Uterus (tissue), 4 donors: Measurements from ENCODE around the gene PIM2. TPM values are rescaled to one million over a fixed set of nuclear protein-coding genes. Genes with fewer than 3 reads are reported as not detected.

Experiments
- DNase-seq, 2 donors: peaks; one replicate each; pipeline ENCODE4 v3.0.0-alpha.2; 2019 to 2020
- H3K27ac ChIP-seq, 2 donors: fragments of 200-600 bp; sonication (generic); 1 replicate in 1 of 2; 2 replicates in 1 of 2; pipeline ENCODE4 v1.5.1; 2016 to 2018
- H3K27me3 ChIP-seq, 2 donors: fragments of 200-600 bp; sonication (generic); one replicate each; pipeline ENCODE4 v1.5.1; 2018 to 2019; ENCODE audit warnings: control low read depth in 1 of 2
- H3K36me3 ChIP-seq, 2 donors: fragments of 200-600 bp; sonication (generic); one replicate each; pipeline ENCODE4 v1.5.1; 2019; ENCODE audit warnings: control low read depth in 1 of 2
- H3K4me1 ChIP-seq, 2 donors: fragments of 200-600 bp; sonication (generic); one replicate each; pipeline ENCODE4 v1.5.1; 2018 to 2019; ENCODE audit warnings: control low read depth in 1 of 2
- H3K4me3 ChIP-seq, 2 donors: fragments of 200-600 bp; sonication (generic); 1 replicate in 1 of 2; 2 replicates in 1 of 2; pipeline ENCODE4 v1.5.1; 2018 to 2019; ENCODE audit warnings: mild to moderate bottlenecking in 1 of 2
- H3K9me3 ChIP-seq, 2 donors: fragments of 200-600 bp; sonication (generic); one replicate each; pipeline ENCODE4 v1.5.1; 2019; ENCODE audit warnings: control low read depth in 1 of 2
- CTCF ChIP-seq, 4 experiments: fragments of 200-600 bp in 2 of 4; fragments of 450-650 bp in 2 of 4; sonication (generic) in 2 of 4; IDR thresholded peaks; one replicate each; pipeline ENCODE4 v1.5.1; 2016 to 2019; ENCODE audit warnings: antibody characterized with exemption in 4 of 4, mild to moderate bottlenecking in 2 of 4, moderate library complexity in 1 of 4
- POLR2A ChIP-seq, 2 donors: fragments of 450-650 bp; IDR thresholded peaks; one replicate each; pipeline ENCODE4 v1.6.1; 2016; ENCODE audit warnings: antibody characterized with exemption in 2 of 2, mild to moderate bottlenecking in 1 of 2, moderate library complexity in 1 of 2
- intact Hi-C: fragments of 100-400 bp; cut with DNase I; formaldehyde crosslinking; loops from one replicate; pipeline ENCODE4 v1.15.1; 2023; ENCODE audit warnings: low total_unique reads
- total RNA-seq, 4 donors: library from RNA; depleted of rRNA in 3 of 4; stranded (reverse); fragments of >200 nt in 3 of 4; gene quantifications; one replicate each; pipeline versions ENCODE4 v1.1.0 to v1.2.4, GENCODE V29; 2014 to 2023
- donor health status: DM: yes; HTN: yes; CAD: no.

Gene PIM2
- 10 to 100 TPM in 1 of 4 donors, 1 to 10 TPM in 2, not detected in 1; 4.8 to 16.8 (median 9.1) TPM for total RNA-seq

DNA sequence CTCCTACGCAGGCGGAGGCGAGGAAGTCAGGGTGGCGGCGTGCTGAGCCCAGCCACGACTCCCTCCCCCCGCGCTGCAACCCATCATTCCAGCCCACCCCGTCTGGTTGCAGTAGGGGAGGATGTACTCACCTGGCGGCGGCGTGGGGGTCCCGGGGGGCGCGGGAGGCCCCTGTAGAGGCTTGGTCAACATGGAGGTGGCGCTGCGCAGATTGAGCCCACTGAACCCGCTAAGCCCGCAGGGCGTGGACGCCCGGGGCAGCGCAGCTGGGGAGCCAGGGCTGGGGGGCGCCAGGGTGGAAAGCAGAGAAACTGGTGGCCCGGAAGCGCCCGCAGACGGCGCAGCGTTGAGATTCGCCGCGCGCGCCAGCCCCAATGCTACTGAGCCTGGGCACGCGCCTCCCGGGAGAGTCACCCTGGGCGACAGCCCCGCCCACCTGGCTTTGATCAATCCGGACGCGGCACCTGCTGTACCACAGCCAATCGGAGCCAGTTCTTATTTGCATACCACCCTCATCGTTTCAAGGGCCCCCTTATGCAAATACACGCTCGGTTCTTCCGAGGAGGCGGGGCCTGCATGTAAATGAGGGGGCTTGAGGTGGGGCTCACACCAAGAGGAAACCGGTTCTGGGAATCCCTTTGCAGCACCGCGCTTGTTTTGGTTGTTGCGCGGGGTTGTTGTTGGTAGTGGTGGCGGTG lies at the start of gene PIM2:
TSS of gene PIM2 (minus strand) at position 382 of the 698 bp plus-strand sequence. CDS start at position 192, 190 bp downstream.
- H3K4me3 ChIP-seq, result peak within 1 kb of the TSS; percentile 59 to 68
- no peaks in the 10 kb centered on the region for H3K4me1 ChIP-seq
- H3K9me3 ChIP-seq, result no peaks in the 10 kb centered on the region
- intact Hi-C loops, result no loop called here
- TF ChIP-seq CTCF (IDR thresholded peaks at IDR 0.05) (peak in 1 of 4 experiments; percentile 5), POLR2A (IDR thresholded peaks at IDR 0.05) (peak; percentile 88 to 94)
- H3K27me3 ChIP-seq, result no peaks in the 10 kb centered on the region
- DNase-seq, result peak; percentile 83 to 91
- no peaks in the 10 kb centered on the region for H3K36me3 ChIP-seq
- peak within 1 kb of the TSS; percentile 77 to 88 for H3K27ac ChIP-seq

DNA sequence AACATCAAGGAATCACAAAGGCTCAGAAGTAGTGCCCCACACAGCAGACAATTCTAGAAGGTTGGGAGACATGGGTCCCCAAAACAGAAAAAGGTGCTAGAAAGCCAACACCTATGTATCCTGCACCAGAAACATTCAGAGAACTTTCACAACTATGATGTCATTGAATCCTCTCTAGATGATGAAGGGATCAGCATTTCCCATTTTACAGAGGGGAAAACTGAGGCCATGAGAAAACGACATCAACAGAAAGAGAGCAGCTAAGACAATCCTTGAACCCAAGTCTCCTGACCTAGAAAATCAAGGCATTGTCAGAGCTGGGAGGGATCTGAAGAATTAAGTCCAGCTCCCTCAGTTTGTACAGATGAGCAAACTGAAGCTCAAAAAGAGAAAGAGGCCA lies 49.6 kb upstream of the PIM2 start:
- no peaks in the 10 kb centered on the region for H3K36me3 ChIP-seq
- H3K4me3 ChIP-seq, result no peak overlapping the region
- no peaks in the 10 kb centered on the region for H3K27me3 ChIP-seq
- H3K27ac ChIP-seq, result no peak overlapping the region
- no peaks in the 10 kb centered on the region for H3K9me3 ChIP-seq
- intact Hi-C loops, result no loop called here
- TF ChIP-seq CTCF (IDR thresholded peaks at IDR 0.05), result no peak
- no peak for TF ChIP-seq POLR2A (IDR thresholded peaks at IDR 0.05)
- no peaks in the 10 kb centered on the region for H3K4me1 ChIP-seq
- no peak for DNase-seq

- Histone ChIP-seq H3K9me3 (no peaks in the 10 kb centered on the region), H3K27ac (no peak overlapping the region), H3K36me3 (no peaks in the 10 kb centered on the region), H3K27me3 (no peaks in the 10 kb centered on the region), H3K4me1 (no peaks in the 10 kb centered on the region), H3K4me3 (no peak overlapping the region)
- no peak for TF ChIP-seq CTCF (IDR thresholded peaks at IDR 0.05)
- TF ChIP-seq POLR2A (IDR thresholded peaks at IDR 0.05), result no peak
- DNase-seq, result no peak
- intact Hi-C loops, result no loop called here
Observed at GRCh38 chrX:48966796-48967579, 48.2 kb upstream of the PIM2 start.

DNA sequence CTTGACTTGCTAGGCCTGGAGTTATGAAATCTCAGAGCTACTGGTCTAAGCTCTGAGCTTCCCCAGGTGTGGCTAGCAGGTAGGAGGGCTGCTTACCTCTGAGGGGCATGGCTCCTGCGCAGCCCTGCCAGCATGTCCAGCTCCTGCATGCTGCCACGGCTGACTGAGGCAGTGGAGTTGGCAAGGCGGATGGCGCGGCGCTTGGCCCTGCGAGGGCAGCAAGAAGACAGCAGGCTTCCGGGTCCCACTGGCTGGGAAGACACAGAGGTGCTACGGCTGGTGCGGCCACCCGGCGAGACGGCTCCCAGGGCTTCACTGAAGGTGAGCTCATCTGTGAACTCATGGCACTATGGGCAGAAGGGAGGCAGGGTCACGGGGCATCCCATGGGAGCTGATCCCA lies 47.1 kb upstream of the PIM2 start:
- intact Hi-C loops, result no loop called here
- no peak overlapping the region for H3K27ac ChIP-seq
- DNase-seq, result no peak

More for the DNA sequence above, 47.1 kb upstream of the PIM2 start:
- no peaks in the 10 kb centered on the region for H3K27me3 ChIP-seq
- no peak for TF ChIP-seq POLR2A (IDR thresholded peaks at IDR 0.05)
- no peak for TF ChIP-seq CTCF (IDR thresholded peaks at IDR 0.05)
- H3K4me3 ChIP-seq, result no peak overlapping the region
- H3K4me1 ChIP-seq, result no peaks in the 10 kb centered on the region
- H3K9me3 ChIP-seq, result no peaks in the 10 kb centered on the region
- H3K36me3 ChIP-seq, result no peaks in the 10 kb centered on the region
